Aorta (tissue), 5 donors: ENCODE measurements around the gene ADAMTS7. TPM values are rescaled to one million over a fixed set of nuclear protein-coding genes. Genes with fewer than 3 reads are reported as not detected.
"Not testable (repeated sequence)": the region's sequence is repeated elsewhere in the genome, so short reads cannot be mapped to it uniquely, and the experiment has no call there.

Source experiments
- ATAC-seq: fragments of 200-7000 bp; cut with Tn5 transposase; one replicate; pipeline ENCODE4 v1.9.1; 2022; ENCODE audit warnings: moderate library complexity; ENCODE audit not compliant: low FRiP score
- DNase-seq, 2 donors: peaks; one replicate each; pipeline ENCODE4 v3.0.0-alpha.2; 2020
- H3K27ac ChIP-seq, 2 donors: one replicate each; pipeline ENCODE4 v1.5.1; 2013; ENCODE audit warnings: low read length in 2 of 2, mild to moderate bottlenecking in 2 of 2, moderate library complexity in 2 of 2, control low read depth in 1 of 2, inconsistent platforms in 1 of 2, low read depth in 1 of 2
- H3K27me3 ChIP-seq, 2 donors: one replicate each; pipeline ENCODE4 v1.6.1; 2013; ENCODE audit warnings: control low read depth in 1 of 2, low read length in 1 of 2, mild to moderate bottlenecking in 1 of 2, moderate library complexity in 1 of 2; ENCODE audit not compliant: insufficient read depth in 2 of 2, control insufficient read depth in 1 of 2
- H3K36me3 ChIP-seq, 2 donors: one replicate each; pipeline ENCODE4 v1.6.1; 2013; ENCODE audit warnings: control low read depth in 1 of 2, low read length in 1 of 2, mild to moderate bottlenecking in 1 of 2; ENCODE audit not compliant: insufficient read depth in 2 of 2, control insufficient read depth in 1 of 2
- H3K4me1 ChIP-seq, 2 donors: one replicate each; pipeline ENCODE4 v1.6.1; 2013; ENCODE audit warnings: low read length in 2 of 2, control low read depth in 1 of 2, mild to moderate bottlenecking in 1 of 2, moderate library complexity in 1 of 2; ENCODE audit not compliant: insufficient read depth in 2 of 2, control insufficient read depth in 1 of 2
- H3K4me3 ChIP-seq, 2 donors: one replicate each; pipeline ENCODE4 v1.5.1; 2013; ENCODE audit warnings: low read length in 2 of 2, control low read depth in 1 of 2, mild to moderate bottlenecking in 1 of 2
- H3K9me3 ChIP-seq: one replicate; pipeline ENCODE4 v1.6.1; 2013; ENCODE audit warnings: mild to moderate bottlenecking, low read length; ENCODE audit not compliant: control insufficient read depth
- WGBS, 2 donors: extraction: QIAGEN DNeasy Blood & Tissue Kit; methylation state at CpG; one replicate each; pipeline ENCODE4 v1.1.7; 2013; 5-methylcytosine and 5-hydroxymethylcytosine counted together
- intact Hi-C, 2 donors: fragments of 100-400 bp; cut with DNase I; formaldehyde crosslinking; loops; one replicate each; pipeline versions ENCODE4 v1.14.2 to v1.15.0; 2022
- polyA plus RNA-seq, 2 donors: library from polyadenylated mRNA; stranded (reverse); fragments of 200-250 nt; gene quantifications; one replicate each; pipeline ENCODE4 v1.2.3, GENCODE V29; 2013
- total RNA-seq, 2 donors: library from RNA; stranded (reverse); fragmentation: NEBNext Ultra II Directional; extraction: Animal tissue kit (Norgen Biotek cat#: 25700); gene quantifications; one replicate each; pipeline ENCODE4 v1.2.1, GENCODE V29; 2021
- donor health status: healthy with polysubstance abuse.
- donor health status: Bipolar disorder and iron deficiency.
- donor health status: DM: no; HTN: no; CAD: no.
- donor health status: DM: no; HTN: no; CAD: no.
- donor health status: DM: yes; HTN: yes; CAD: no.

ADAMTS7 gene
- total and polyA plus RNA-seq, 4 donors: 3.9 to 30.0 (median 19.3) TPM

DNA sequence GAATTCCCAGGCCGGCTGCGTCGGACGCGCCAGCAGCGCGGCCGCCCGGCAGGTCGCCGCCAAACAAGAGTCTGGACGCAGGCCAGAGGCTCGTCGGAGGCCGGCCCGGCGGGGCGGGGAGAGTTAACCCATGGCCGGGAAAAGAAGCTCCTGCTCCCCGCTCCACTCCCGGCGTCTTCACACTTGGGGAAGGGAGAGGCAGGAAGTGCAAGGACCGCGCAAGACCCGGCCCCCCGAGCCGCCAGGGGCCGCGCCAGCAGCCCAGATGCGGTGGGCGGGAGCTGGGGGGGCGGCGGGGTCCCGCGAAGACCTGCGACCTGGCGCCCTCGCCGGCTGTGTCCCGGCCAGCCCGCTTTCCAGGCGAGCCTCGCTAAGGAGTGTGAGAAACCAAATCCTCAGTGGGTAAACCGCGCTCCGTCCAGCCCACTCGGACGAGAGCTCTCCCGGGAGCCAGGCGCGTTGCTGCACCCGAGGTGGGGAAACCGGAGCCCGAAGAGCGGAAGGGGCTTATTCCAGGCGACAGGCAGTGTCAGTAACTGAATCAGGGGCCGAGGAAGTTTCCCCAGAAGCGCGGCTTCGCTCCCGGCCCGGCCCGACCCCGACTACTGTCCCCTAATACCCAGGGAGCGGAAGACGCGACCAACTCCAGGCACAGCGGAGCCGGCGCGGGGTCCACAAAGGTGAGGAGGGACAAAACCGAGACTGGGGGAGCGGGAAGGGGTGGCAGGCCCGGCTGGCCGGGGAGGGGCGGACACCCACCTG, 721 bp downstream of the ADAMTS7 start:
- no peaks in the 10 kb centered on the region for H3K27me3 ChIP-seq
- DNase-seq: peak; percentile 69 to 91
- peak; percentile 36 for ATAC-seq

DNA sequence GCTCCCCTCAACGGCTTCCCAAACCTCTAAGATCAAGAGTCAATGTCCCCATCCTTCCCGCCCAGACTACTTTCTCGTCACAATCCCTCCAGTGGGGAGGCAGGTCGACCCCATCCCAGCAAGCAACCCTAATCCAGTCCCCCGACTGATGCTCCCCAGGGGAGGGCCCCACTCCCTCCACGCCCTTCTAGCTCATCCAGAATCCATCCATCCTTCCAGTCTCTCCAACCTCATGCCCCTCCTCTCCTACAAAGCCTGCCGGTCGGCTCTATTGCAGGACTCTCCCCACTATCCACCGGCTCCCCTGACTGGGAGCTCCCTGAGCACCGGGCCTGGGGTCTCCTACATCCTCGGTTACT, 1.3 kb downstream of the ADAMTS7 start:
- DNase-seq (no peak), ATAC-seq (no peak)
- no peaks in the 10 kb centered on the region for H3K9me3 ChIP-seq
- H3K27ac ChIP-seq: no peak overlapping the region
- intact Hi-C loops: loop anchor here in 1 of 2 donors (5.0 kb wide), 2 partner anchors 47 to 67 kb away; no protein-coding TSS in a partner anchor
- no peaks in the 10 kb centered on the region for H3K27me3 ChIP-seq
- no peaks in the 10 kb centered on the region for H3K36me3 ChIP-seq
- no peaks in the 10 kb centered on the region for H3K4me1 ChIP-seq
- peak overlapping the region; percentile 57 to 91 for H3K4me3 ChIP-seq
- WGBS, 2 donors: 31 to 36% methylated on average over 11 of the region's 11 CpGs

More for the DNA sequence above, 721 bp downstream of the ADAMTS7 start:
- H3K4me3 ChIP-seq: peak overlapping the region; percentile 57 to 91
- intact Hi-C loops: loop anchor here (1.0 to 5.0 kb wide), 3 partner anchors 47 to 67 kb away; no protein-coding TSS in a partner anchor
- 0 to 1% methylated on average over 60 to 76 of the region's 76 CpGs for WGBS, 2 donors
- H3K36me3 ChIP-seq: no peaks in the 10 kb centered on the region
- H3K27ac ChIP-seq: peak overlapping the region in 1 of 2 donors; percentile 1
- no peaks in the 10 kb centered on the region for H3K9me3 ChIP-seq
- no peaks in the 10 kb centered on the region for H3K4me1 ChIP-seq

DNA sequence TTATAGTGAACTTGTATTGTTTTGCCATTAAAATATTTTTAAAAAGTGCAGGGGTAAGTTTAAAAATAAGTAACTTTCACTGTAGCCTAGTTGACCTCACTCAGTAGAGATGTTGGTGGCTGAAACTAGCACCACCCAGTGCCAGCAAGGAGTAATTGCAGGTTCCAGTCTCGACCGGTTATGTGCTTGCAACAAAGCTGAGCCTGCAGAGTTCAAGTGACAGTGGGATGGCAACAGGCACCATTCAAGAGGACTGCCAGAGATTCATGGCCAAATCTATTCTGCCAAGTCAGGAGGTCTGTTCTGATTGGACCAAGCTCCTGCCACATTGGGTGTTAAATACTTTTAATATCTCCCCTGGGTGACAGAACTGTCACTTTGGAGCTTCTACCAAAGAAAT, 2.7 kb downstream of the ADAMTS7 start:
- WGBS, 2 donors: 77 to 80% methylated on average over 2 of the region's 2 CpGs
- no peak for ATAC-seq
- Histone ChIP-seq H3K9me3 (no peaks in the 10 kb centered on the region), H3K27ac (no peak overlapping the region), H3K4me3 (no peak overlapping the region), H3K4me1 (no peaks in the 10 kb centered on the region), H3K27me3 (no peaks in the 10 kb centered on the region), H3K36me3 (no peaks in the 10 kb centered on the region)
- DNase-seq: no peak
- intact Hi-C loops: loop anchor here in 1 of 2 donors (5.0 kb wide), 1 partner anchor 46 kb away; no protein-coding TSS in a partner anchor

DNA sequence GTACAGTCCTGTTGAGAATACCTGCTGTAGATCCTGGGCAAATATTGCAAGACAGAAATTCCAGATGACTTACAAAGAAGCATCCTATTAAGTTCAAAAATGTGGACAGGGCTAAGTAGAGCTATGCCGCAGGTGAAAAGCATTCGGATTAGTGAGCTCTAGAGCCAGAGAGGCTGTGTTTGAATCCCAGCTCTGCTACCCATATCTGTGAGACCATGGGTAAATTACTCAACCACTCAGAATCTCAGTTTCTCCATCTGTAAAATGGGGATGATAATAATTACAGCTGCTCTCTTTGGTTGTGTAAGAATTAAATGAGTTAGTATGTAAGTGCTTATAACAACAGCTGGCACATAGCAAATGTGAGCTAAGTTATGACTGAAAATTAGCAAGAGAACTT, 3.9 kb downstream of the ADAMTS7 start:
- Histone ChIP-seq H3K27me3 (no peaks in the 10 kb centered on the region), H3K9me3 (no peaks in the 10 kb centered on the region), H3K36me3 (no peaks in the 10 kb centered on the region), H3K27ac (no peak overlapping the region), H3K4me3 (no peak overlapping the region), H3K4me1 (no peaks in the 10 kb centered on the region)
- ATAC-seq (no peak), DNase-seq (no peak)
- intact Hi-C loops: loop anchor here in 1 of 2 donors (5.0 kb wide), 1 partner anchor 45 kb away; no protein-coding TSS in a partner anchor
- WGBS, 2 donors: 98 to 100% methylated on average over 2 of the region's 2 CpGs

DNA sequence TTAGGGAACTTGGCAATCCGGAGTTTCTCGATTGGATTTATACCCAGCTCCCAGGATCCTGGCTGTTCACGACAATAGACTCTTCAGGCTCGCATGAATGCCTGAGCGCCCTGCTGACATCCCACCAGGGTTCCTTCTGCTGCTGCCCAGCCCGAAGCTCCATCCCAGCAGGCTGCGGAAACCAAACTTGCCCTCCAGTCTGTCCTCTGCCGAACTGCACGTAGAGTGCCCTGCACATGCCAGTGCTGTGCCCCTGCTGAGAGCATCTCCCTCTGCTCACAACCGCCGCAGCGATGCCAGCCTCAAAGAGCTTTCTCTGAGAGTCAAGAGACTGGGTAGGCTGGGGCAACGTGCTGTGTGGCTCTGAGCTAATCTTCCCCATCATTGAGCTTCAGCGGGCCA, 6.9 kb downstream of the ADAMTS7 start:
- Histone ChIP-seq H3K27me3 (no peaks in the 10 kb centered on the region), H3K36me3 (no peaks in the 10 kb centered on the region), H3K4me1 (no peaks in the 10 kb centered on the region), H3K9me3 (no peaks in the 10 kb centered on the region), H3K27ac (no peak overlapping the region), H3K4me3 (no peak overlapping the region)
- ATAC-seq: no peak
- 83 to 85% methylated on average over 14 of the region's 14 CpGs for WGBS, 2 donors
- DNase-seq: peak in 1 of 2 donors; percentile 67
- intact Hi-C loops: no loop called here

DNA sequence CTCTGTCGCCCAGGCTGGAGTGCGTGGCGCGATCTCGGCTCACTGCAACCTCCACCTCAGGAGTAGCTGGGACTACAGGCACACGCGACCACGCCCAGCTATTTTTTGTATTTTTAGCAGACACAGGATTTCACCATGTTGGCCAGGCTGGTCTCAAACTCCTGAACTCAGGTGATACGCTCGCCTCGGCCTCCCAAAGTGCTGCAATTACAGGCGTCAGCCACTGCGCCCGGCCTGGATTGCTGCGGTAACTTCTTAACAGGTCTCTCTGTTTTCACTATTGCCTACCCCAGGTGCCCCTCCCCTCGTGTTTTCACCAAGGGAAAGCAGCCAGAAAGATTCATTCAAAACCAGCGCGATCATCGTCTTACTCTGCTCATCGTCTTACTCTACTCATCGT, 10.5 kb downstream of the ADAMTS7 start:
- Histone ChIP-seq H3K9me3 (no peaks in the 10 kb centered on the region), H3K4me3 (no peak overlapping the region), H3K27ac (no peak overlapping the region), H3K27me3 (no peaks in the 10 kb centered on the region), H3K36me3 (no peaks in the 10 kb centered on the region), H3K4me1 (no peaks in the 10 kb centered on the region)
- ATAC-seq: no peak
- no peak for DNase-seq
- 95% methylated on average over 21 of the region's 21 CpGs for WGBS, 2 donors
- intact Hi-C loops: no loop called here

DNA sequence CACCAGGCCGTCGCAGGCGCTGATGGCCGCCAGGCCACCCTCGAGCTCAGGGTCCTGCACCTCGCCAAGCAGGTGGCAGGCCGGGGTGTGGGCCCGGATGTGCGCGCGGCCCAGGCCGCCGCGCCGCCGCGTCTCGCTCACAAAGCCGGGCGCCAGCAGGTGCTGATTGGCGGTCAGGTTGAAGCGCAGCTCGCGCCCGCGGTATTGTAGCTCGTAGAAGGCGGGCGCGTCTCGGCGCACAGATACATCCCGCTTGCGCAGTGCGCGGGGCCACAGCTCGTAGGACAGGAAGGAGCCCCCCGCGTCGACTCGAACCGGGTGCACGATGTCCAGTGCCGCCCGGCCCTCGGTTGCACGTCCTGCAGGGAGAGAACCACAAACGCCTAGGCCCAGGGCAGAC, 11.1 kb downstream of the ADAMTS7 start:
- no peak for ATAC-seq
- H3K4me3 ChIP-seq: no peak overlapping the region
- no peaks in the 10 kb centered on the region for H3K4me1 ChIP-seq
- intact Hi-C loops: no loop called here
- H3K9me3 ChIP-seq: no peaks in the 10 kb centered on the region
- no peaks in the 10 kb centered on the region for H3K27me3 ChIP-seq
- no peak for DNase-seq
- no peaks in the 10 kb centered on the region for H3K36me3 ChIP-seq
- 89 to 93% methylated on average over 47 to 48 of the region's 48 CpGs for WGBS, 2 donors
- H3K27ac ChIP-seq: no peak overlapping the region

DNA sequence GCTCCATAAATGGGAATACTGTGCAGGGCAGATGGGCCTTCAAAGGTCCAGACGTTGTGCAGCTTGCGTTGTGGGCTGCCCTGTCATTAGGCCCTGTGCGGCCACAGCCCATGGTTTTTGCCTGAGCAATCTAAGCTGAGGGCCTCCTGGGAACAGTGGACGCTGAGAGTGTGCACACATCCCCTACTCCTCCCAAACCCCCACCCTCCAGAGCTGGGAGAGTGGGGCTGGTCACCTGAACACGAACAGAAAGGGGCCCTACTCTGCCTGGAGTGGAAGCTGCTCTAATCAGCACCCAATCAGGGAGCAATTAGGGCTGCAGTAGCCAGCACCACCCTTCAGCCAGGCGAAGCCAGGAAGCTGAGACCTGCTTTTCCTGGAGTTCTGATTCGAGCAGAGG, 12.2 kb downstream of the ADAMTS7 start:
- H3K9me3 ChIP-seq, H3K4me3 ChIP-seq, intact Hi-C loops, H3K27me3 ChIP-seq, ATAC-seq, H3K27ac ChIP-seq, H3K4me1 ChIP-seq, H3K36me3 ChIP-seq, DNase-seq: not testable (repeated sequence)
- 88 to 90% methylated on average over 2 of the region's 7 CpGs for WGBS, 2 donors

DNA sequence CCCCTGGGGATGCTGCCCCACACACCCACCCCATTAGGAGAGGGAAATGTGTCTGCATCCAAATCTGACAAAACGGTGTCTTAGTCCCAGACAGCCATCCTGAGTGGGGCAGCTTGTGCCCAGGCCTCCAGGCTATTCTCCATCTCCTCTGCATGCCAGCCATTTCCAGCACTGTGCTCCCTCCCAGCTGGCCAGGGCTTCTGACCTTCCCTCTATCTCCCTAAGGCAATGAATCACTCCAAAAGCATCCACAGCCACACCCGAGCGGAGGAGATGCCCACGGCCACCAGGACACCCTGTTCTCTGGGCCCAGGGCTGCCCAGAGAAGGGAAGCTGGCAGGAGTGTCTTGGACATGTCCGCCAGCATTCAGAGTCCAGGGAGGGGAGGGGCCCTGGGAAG, 12.9 kb downstream of the ADAMTS7 start:
- 38 to 43% methylated on average over 5 of the region's 5 CpGs for WGBS, 2 donors
- not testable (repeated sequence) for H3K9me3 ChIP-seq, H3K27ac ChIP-seq

More for the DNA sequence above, 12.9 kb downstream of the ADAMTS7 start:
- H3K4me3 ChIP-seq, DNase-seq, H3K4me1 ChIP-seq, intact Hi-C loops, H3K36me3 ChIP-seq, H3K27me3 ChIP-seq: not testable (repeated sequence)
- peak; percentile 31 for ATAC-seq
